Activated naive CD8-positive, alpha-beta T cell (primary cell): ENCODE measurements around the gene ZNF576.
"Not testable (repeated sequence)": the region's sequence is repeated elsewhere in the genome, so short reads cannot be mapped to it uniquely, and the experiment has no call there.

ENCODE experiments used
- H3K27ac Mint-ChIP-seq: one replicate; pipeline ENCODE4 v1.8.0; 2021; ENCODE audit warnings: mixed read lengths
- H3K27me3 Mint-ChIP-seq: one replicate; pipeline ENCODE4 v1.8.0; 2021; ENCODE audit warnings: mixed read lengths
- H3K36me3 Mint-ChIP-seq: one replicate; pipeline ENCODE4 v1.8.0; 2021; ENCODE audit warnings: mixed read lengths
- H3K4me1 Mint-ChIP-seq: one replicate; pipeline ENCODE4 v1.8.0; 2021; ENCODE audit warnings: low read depth, mixed read lengths
- H3K4me3 Mint-ChIP-seq: one replicate; pipeline ENCODE4 v1.8.0; 2021; ENCODE audit warnings: mild to moderate bottlenecking, mixed read lengths
- H3K9me3 Mint-ChIP-seq: one replicate; pipeline ENCODE4 v1.8.0; 2021; ENCODE audit warnings: low read depth, mixed read lengths

Gene ZNF576

GRCh38 chr19:43639519-43640423 is 43.4 kb downstream of the ZNF576 start, which contains the start of gene CADM4:
Gene CADM4, minus strand, starts transcription at chr19:43639850. Its CDS starts 60 bp downstream, at chr19:43639790.
- Mint-ChIP-seq H3K4me1 (peaks cover 16% of the 10 kb centered on the region), H3K9me3 (no peaks in the 10 kb centered on the region), H3K4me3 (peak within 1 kb of the TSS; percentile 87), H3K36me3 (no peaks in the 10 kb centered on the region), H3K27ac (peak within 1 kb of the TSS; percentile 34), H3K27me3 (peaks cover 18% of the 10 kb centered on the region)

- Mint-ChIP-seq H3K4me1 (peaks cover 16% of the 10 kb centered on the region), H3K27ac (peak overlapping the region; percentile 34), H3K4me3 (peak overlapping the region; percentile 76), H3K36me3 (no peaks in the 10 kb centered on the region), H3K27me3 (peaks cover 18% of the 10 kb centered on the region), H3K9me3 (no peaks in the 10 kb centered on the region)
Observed at GRCh38 chr19:43640424-43640757, 44.0 kb downstream of the ZNF576 start.

- peak overlapping the region; percentile 16 for H3K27ac Mint-ChIP-seq
- H3K36me3 Mint-ChIP-seq: peaks cover 1% of the 10 kb centered on the region
- H3K9me3 Mint-ChIP-seq: no peaks in the 10 kb centered on the region
- peaks cover 16% of the 10 kb centered on the region for H3K4me1 Mint-ChIP-seq
- H3K27me3 Mint-ChIP-seq: peaks cover 18% of the 10 kb centered on the region
- peak overlapping the region; percentile 70 for H3K4me3 Mint-ChIP-seq
Observed at GRCh38 chr19:43641333-43641732, 44.9 kb downstream of the ZNF576 start.

- H3K4me3 Mint-ChIP-seq: no peak overlapping the region
- peaks cover 4% of the 10 kb centered on the region for H3K36me3 Mint-ChIP-seq
- H3K27ac Mint-ChIP-seq: no peak overlapping the region
- peaks cover 14% of the 10 kb centered on the region for H3K27me3 Mint-ChIP-seq
- no peaks in the 10 kb centered on the region for H3K9me3 Mint-ChIP-seq
- H3K4me1 Mint-ChIP-seq: peaks cover 16% of the 10 kb centered on the region
Observed at GRCh38 chr19:43642531-43642930, 46.1 kb downstream of the ZNF576 start.

GRCh38 chr19:43643326-43643725 is 46.9 kb downstream of the ZNF576 start:
- peaks cover 10% of the 10 kb centered on the region for H3K27me3 Mint-ChIP-seq
- no peaks in the 10 kb centered on the region for H3K9me3 Mint-ChIP-seq
- no peak overlapping the region for H3K27ac Mint-ChIP-seq
- H3K36me3 Mint-ChIP-seq: peaks cover 4% of the 10 kb centered on the region
- H3K4me1 Mint-ChIP-seq: peaks cover 14% of the 10 kb centered on the region
- no peak overlapping the region for H3K4me3 Mint-ChIP-seq

GRCh38 chr19:43644181-43644580 is 47.8 kb downstream of the ZNF576 start:
- no peaks in the 10 kb centered on the region for H3K9me3 Mint-ChIP-seq
- H3K36me3 Mint-ChIP-seq: peaks cover 4% of the 10 kb centered on the region
- peaks cover 9% of the 10 kb centered on the region for H3K4me1 Mint-ChIP-seq
- peaks cover 6% of the 10 kb centered on the region for H3K27me3 Mint-ChIP-seq
- no peak overlapping the region for H3K4me3 Mint-ChIP-seq
- no peak overlapping the region for H3K27ac Mint-ChIP-seq

- Mint-ChIP-seq H3K27me3 (no peaks in the 10 kb centered on the region), H3K4me3 (no peak overlapping the region), H3K4me1 (no peaks in the 10 kb centered on the region), H3K36me3 (peaks cover 6% of the 10 kb centered on the region), H3K9me3 (no peaks in the 10 kb centered on the region), H3K27ac (peak overlapping the region; percentile 50)
Observed at GRCh38 chr19:43648633-43649032, 52.2 kb downstream of the ZNF576 start.

GRCh38 chr19:43649514-43649913 is 53.1 kb downstream of the ZNF576 start:
- Mint-ChIP-seq H3K27me3 (no peaks in the 10 kb centered on the region), H3K9me3 (no peaks in the 10 kb centered on the region), H3K27ac (no peak overlapping the region), H3K4me1 (no peaks in the 10 kb centered on the region), H3K36me3 (peaks cover 6% of the 10 kb centered on the region), H3K4me3 (no peak overlapping the region)

- H3K27ac Mint-ChIP-seq, H3K27me3 Mint-ChIP-seq, H3K9me3 Mint-ChIP-seq, H3K36me3 Mint-ChIP-seq, H3K4me3 Mint-ChIP-seq, H3K4me1 Mint-ChIP-seq: not testable (repeated sequence)
Observed at GRCh38 chr19:43650276-43650675, 53.9 kb downstream of the ZNF576 start.
